Keratinocyte (primary cell): ENCODE data around the gene MARK1.

Source experiments
- CTCF ChIP-seq, 3 experiments: IDR thresholded peaks in 1 of 3; conservative IDR thresholded peaks in 1 of 3; optimal IDR thresholded peaks in 1 of 3; 2 replicates in 2 of 3; 3 replicates in 1 of 3; pipeline versions ENCODE3 to v1.5.1; 2011; ENCODE audit warnings: low read length in 3 of 3, mild to moderate bottlenecking in 3 of 3, moderate library complexity in 2 of 3, control low read depth in 1 of 3, inconsistent platforms in 1 of 3; ENCODE audit not compliant: insufficient read depth in 2 of 3; ENCODE audit errors: extremely low read depth in 1 of 3
- EZH2 ChIP-seq: IDR thresholded peaks from one replicate; pipeline ENCODE4 v1.6.1; 2012; ENCODE audit warnings: inconsistent platforms, mild to moderate bottlenecking, low read length, moderate library complexity

- TF ChIP-seq CTCF (optimal IDR thresholded peaks at IDR 0.05 in 1 of 3, IDR thresholded peaks at IDR 0.05 in 1 of 3, conservative IDR thresholded peaks at IDR 0.05 in 1 of 3; ENCODE audit: extremely low read depth in 1 of 3, insufficient read depth in 2 of 3, low read length in 3 of 3): peak; percentile 74 to 98 (median 85)
- no peak for TF ChIP-seq EZH2
Measured at GRCh38 chr1:220690140-220691052, 162.5 kb downstream of the MARK1 start, which contains the start of gene C1orf115.
